ENCODE data around the gene UBAP1L.
"Not testable (repeated sequence)": the region's sequence is repeated elsewhere in the genome, so short reads cannot be mapped to it uniquely, and the experiment has no call there.

Gene UBAP1L

GRCh38 chr15:65115086-65115485, at the start of gene UBAP1L:
Gene UBAP1L, minus strand, starts transcription at chr15:65115200. Its CDS starts 8,985 bp downstream, at chr15:65106215.
- no peak for DNase-seq

- no peak for DNase-seq
Measured at GRCh38 chr15:65164139-65164538, 49.1 kb upstream of the UBAP1L start.

DNA sequence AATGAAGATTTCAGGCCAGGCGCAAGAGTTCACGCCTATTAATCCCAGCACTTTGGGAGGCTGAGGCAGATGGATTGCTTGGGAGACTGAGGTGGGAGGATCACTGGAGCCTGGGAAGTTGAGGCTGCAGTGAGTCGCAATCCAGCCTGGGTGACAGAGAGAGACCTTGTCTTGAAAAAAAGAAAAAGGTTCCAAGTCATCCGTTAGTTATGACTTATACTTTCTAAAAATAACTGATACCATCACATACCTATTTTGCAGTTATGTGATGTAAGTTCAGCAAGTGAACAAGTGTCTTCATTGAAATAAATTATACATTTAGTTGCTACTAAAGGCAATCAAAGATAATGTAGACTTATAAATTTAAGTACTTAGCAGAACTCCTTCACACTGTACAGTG, 48.0 kb upstream of the UBAP1L start:
- DNase-seq = no peak

DNA sequence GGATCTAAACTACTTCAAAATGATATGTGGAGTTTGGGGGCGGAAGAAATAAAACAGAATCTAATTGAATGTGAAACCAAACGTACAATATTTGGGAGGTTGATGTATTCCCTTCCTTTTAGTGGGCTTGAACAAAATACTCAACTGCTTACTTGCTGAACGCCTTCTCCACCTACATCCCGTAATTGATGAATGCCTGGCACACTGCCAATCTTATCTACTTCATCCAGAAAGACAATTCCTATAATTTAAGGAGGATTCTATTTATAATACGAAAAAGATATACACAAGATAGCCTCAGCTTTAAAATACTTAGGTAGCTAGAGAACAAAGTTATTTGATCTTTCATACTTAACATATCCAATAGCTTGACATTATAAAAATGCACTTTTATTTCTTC, 41.7 kb upstream of the UBAP1L start:
- no peak for DNase-seq

DNA sequence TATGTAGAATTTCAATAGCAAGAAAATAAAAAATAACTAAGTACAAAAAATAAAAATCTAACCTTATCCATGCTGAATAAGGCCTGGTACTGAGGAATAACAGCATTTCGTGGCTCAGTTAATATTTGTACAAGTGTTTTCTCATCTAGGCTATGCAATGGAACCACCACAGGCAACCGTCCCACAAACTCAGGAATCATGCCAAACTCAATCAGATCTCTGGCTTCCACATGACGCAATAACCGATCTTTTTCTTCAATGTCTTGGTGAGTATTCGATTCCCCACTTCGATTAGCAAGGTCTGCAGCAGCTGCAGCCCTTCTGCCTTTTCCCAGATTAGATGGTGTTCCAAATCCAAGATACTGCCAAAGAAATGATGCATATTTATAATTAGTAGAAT, 39.7 kb upstream of the UBAP1L start:
- no peak for DNase-seq

DNA sequence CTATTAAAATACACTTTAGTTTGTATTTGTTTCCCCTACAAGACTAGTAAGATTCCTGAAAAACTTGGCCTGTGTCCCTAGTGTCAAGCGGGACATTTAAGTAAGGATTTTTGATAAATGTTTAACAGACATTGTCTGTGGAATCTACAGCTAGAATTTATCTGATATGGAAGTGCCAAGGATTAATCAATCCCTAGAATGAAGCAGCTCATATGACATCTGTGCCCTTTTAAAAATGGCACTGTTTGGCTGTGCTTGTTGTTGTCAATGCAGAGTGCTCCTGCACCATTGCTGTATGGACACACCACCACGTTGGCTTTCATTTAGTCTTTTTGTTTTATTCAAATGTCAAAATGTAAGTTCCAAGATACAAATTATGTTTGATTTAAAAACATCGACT, 32.9 kb upstream of the UBAP1L start:
- no peak for DNase-seq

- DNase-seq = no peak
Measured at GRCh38 chr15:65146438-65146837, 31.4 kb upstream of the UBAP1L start.

- DNase-seq = not testable (repeated sequence)
Measured at GRCh38 chr15:65138631-65139030, 23.6 kb upstream of the UBAP1L start.

GRCh38 chr15:65137893-65138292, 22.9 kb upstream of the UBAP1L start:
- DNase-seq = not testable (repeated sequence)

DNA sequence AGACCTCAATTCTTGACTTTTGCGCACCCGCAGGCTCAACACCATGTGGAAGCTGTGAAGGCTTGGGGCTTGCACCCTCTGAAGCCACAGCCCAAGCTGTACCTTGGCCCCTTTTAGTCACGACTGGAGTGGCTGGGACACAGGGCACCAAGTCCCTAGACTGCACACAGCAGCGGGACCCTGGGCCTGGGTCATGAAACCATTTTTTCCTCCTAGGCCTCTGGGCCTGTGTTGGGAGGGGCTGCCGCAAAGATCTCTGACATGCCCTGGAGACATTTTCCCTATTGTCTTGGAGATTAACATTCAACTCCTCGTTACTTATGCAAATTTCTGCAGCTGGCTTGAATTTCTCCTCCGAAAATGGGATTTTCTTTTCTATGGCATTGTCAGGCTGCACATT, 22.1 kb upstream of the UBAP1L start:
- DNase-seq = not testable (repeated sequence)

- no peak for DNase-seq
Measured at GRCh38 chr15:65134538-65134937, 19.5 kb upstream of the UBAP1L start.

DNA sequence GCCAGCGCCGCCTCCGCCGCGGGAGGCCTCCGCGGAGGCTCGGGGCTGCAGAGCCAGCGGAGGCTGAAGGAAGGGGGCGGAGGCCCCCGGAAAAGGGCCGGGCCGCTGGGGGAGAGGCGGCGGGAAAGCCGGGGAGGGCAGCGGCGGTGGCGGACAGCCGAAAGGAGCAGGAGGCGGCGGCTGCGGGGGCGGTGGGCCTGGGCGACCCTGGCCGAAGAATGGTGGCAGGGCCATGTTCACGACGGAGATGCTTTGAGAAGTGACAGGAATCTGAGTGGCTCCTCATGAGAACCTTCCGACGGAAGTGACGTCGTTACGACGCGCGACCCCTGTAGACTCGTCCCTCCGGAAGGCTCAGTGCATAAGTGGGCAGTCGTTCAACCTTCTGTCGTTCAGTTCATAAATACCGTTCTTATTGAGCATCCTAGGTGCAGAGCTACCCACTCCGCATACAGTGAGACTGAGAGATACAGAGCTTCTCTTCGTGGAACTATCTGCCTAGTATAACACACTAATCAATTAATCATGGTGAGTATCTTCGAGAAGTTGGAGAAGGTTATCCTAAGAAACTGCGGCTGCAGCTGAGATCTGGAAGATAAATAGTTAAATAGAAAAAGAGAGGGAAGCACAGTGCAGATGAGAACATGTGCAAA, 18.7 kb upstream of the UBAP1L start, which contains the start of gene PDCD7:
Gene PDCD7, minus strand, starts transcription at position 261 of the 653 bp plus-strand sequence. Its CDS starts 27 bp downstream, at position 234.
- DNase-seq = peak; percentile 92

DNA sequence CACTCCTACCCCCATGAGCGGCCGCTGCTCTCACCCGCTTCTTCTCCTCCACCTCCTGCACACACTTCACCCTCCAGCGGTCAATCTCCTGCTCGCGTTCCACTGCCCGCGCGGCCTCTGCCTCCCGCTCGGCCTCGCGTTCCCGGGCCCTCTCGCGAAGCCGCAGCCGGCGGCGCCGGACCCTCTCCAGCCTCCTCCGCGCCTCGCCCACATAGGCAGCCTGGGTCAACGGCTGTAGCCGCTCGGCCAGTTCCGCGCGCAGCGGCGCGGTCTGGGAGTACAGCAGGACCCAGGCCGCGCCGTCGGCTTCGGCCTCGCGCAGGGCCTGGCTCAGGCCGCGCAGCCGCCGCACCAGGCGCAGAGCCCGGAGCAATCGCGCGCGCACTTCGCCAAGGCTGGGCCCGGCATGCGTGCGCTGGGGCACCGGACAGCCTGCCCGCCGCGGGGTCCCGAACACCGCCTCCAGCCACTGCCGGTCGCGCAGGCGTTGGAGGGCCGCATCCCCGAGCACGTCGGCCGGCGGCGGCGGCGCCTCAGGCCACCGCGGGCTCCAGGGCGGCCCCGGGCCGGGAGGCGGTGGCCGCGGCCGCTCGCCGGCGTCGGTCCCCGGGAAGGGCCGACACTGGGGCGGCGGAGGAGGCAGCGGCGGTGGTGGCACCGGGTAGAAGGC, 18.0 kb upstream of the UBAP1L start:
- peak; percentile 71 for DNase-seq

DNA sequence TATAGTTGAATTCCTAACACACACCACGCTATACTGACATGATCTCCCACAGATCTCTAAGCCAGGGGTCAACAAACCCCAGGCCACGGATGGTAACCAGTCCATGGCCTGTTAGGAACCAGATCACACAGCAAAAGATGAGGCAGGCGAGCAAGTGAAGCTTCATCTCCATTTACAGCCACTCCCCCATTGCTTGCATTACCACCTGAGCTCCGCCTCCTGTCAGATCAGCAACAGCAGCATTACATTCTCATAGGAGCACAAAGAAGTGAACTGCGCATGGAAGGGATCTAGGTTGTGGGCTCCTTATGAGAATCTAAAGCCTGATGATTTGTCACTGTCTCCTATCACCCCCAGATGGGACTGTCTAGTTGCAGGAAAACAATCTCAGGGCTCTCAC, 15.9 kb upstream of the UBAP1L start:
- no peak for DNase-seq

DNA sequence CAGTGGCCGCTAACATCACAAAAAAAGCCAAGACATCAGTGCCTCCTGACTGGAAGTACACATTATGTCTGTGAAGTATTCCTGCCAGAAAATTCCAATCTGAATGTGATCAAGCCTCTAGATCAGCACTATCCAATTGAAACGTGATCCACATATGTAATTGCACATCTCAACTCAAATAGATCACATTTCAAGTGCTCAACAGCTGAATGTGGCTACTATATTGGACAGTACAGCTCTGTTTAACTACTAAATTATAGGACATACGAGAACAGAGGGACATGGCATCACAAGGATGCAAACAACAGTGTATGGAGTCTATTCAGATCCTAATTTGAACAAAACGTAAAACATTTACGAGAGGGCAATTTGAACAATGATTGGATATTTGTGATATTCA, 542 bp upstream of the UBAP1L start:
- no peak for DNase-seq

DNA sequence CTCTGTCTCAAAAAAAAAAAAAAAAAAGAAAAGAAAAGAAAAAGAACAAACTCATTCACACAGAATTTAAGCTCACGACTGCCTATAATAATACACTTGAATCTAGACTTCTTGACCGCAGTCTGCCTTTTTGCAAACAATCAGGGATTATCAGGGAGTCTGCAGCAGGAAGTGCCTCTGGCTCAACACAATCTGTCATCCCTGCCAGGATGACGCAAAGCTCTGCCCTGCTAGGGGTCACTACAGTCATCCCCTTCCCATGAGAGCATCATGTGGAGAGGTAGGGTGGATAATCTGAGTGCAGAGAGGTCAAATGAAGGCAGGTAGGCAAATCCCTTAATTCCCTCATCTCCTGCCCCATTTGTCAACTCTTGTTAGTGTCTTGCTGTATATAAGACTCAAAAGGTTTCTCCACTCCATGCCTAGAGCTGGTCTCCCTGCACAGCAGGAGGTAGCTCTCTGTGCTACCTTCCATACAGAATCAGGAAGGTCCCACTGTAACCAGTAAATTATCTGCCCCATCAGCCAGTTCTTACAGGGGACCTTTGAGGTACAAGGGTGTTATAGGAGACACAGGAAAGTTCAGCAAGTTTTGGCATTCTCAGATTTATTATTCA, 4.2 kb downstream of the UBAP1L start:
- DNase-seq = no peak

DNA sequence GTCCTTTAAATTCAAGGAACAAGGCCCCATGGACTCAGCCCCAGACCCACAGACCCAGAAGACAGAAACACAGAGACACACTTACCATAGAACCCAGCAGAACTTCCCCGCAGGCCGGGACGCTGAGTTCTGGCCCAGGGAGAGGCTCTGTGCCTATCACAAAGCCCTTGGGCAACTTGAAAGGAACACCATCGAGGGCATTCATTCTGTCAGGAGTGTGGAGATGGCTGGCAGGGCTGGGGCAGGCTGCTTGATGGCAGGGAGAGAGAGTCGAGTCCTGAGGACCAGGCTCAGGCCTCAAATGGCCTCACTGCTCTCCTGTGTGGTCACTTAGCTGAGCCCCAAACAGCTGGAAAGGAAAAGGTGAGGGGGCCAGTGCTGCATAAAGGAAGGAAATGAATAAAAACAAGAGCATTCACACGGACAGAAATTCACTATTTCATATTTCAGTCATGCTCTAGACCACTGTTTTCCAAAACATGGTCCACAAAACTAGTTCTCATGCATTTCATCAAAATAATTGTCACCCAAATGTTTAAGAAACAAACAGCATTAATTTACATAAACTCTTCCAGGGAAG, 8.9 kb downstream of the UBAP1L start:
- no peak for DNase-seq

DNA sequence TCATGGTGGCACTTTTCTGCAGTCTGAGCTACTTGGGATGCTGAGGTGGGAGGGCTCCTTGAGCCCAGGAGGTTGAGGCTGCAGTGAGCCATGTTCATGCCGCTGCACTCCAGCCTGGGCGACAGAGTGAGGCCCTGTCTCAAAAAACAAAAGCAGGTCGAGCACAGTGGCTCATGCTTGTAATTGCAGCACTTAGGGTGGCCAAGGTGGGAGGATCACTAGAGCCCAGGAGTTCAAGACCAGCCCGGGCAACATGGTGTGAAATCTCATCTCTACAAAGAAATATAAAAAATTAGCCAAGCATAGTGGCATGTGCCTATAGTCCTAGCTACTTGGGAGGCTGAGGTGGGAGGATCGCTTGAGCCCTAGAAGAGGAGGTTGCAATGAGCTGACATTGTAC, 10.0 kb downstream of the UBAP1L start:
- DNase-seq = no peak

- no peak for DNase-seq
Measured at GRCh38 chr15:65102912-65103311, 12.1 kb downstream of the UBAP1L start.

DNA sequence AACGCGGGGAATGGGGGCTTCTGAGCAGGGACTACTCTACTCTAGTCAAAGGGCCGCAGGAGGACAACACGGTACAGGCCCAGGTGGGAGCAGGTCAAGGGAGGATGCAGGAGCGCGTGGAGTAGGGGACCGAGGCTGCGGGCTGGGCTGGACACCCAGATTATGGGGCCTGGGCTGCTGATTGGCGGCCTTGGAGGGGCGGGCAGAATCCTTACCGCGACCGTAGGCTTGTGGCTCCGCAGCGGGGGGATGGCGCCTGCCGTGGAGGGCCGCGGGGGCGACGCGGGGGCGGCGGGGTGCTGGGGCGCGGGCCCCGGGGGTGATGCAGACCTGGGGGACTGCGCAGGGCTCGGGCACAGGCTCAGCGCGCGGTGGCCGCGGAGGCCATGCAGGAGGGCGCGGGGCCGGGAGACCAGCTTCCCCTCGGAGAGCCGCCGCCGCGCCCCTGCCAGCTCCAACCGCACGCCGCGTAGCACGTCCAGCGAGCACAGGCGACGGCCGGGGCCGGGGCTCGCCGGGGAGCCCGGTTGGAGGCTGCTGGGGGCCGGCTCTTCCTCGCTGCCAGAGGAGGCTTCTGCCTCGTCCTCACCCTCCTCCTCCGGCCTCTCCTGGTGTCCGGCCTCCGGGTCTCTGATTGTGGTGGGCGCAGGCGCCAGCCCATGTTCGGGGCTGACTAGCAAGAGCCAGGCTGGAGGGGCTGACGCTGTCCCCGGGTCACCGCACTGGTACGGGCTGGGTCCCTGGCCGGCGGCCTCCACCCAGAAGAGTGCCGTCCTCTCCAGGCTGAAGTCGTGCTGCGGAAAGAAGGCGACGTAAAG, 12.9 kb downstream of the UBAP1L start:
- no peak for DNase-seq

- DNase-seq = peak; percentile 78
Measured at GRCh38 chr15:65101411-65101890, 13.5 kb downstream of the UBAP1L start.

- peak; percentile 39 for DNase-seq
Measured at GRCh38 chr15:65100442-65100841, 14.6 kb downstream of the UBAP1L start.

DNA sequence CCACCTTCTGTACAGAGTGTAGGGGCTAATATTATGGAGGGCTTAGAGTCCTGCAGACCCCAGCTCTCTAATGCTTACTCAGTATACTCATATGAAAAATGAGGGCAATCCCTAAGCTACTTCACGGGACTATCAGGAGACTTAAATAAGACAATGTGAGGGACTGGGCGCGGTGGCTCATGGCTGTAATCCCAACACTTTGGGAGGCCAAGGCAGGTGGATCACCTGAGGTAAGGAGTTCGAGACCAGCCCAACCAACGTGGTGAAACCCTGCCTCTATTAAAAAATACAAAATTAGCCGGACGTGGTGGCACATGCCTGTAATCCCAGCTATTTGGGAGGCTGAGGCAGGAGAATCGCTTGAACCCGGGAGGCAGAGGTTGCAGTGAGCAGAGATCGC, 15.2 kb downstream of the UBAP1L start:
- DNase-seq = peak; percentile 36

Measured in activated effector memory CD4-positive, alpha-beta T cell treated with anti-CD3 and anti-CD28 coated beads, Interleukin-2, amount 50 U/mL, for 16 hours (primary cell).